WTC11 (cell line): Measurements from ENCODE around the gene RBSN. TPM values are rescaled to one million over a fixed set of nuclear protein-coding genes. Genes with fewer than 3 reads are reported as not detected.

Experiments
- ATAC-seq: fragments of 200-7000 bp; cut with Tn5 transposase; 2 replicates; pipeline ENCODE4 v1.10.0; 2021; ENCODE audit warnings: mild to moderate bottlenecking, moderate library complexity
- CTCF ChIA-PET: fragments of 300-600 bp; sonication (Branson Sonifier 250); formaldehyde crosslinking; loops from one replicate; lab custom pipeline; 2021; ENCODE audit warnings: antibody characterized with exemption; lab: Charles Lee
- POLR2A ChIA-PET: fragments of 350-600 bp; sonication (Branson Sonifier 250); formaldehyde crosslinking; loops from one replicate; lab custom pipeline; 2021; ENCODE audit warnings: antibody characterized with exemption; lab: Charles Lee
- DNase-seq: peaks from one replicate; pipeline ENCODE4 v3.0.0; 2021; ENCODE audit warnings: low spot score
- H3K27ac Mint-ChIP-seq: 2 replicates; pipeline ENCODE4 v1.8.0; 2021; ENCODE audit warnings: mixed read lengths
- H3K27me3 Mint-ChIP-seq: 2 replicates; pipeline ENCODE4 v1.8.0; 2021; ENCODE audit warnings: low read depth, mild to moderate bottlenecking, moderate library complexity, mixed read lengths
- H3K36me3 Mint-ChIP-seq: 2 replicates; pipeline ENCODE4 v1.8.0; 2021; ENCODE audit warnings: mixed read lengths
- H3K4me1 Mint-ChIP-seq: 2 replicates; pipeline ENCODE4 v1.8.0; 2022; ENCODE audit warnings: mixed read lengths
- H3K4me3 Mint-ChIP-seq: 2 replicates; pipeline ENCODE4 v1.8.0; 2021; ENCODE audit warnings: mild to moderate bottlenecking, moderate library complexity, mixed read lengths
- H3K9me3 Mint-ChIP-seq: 2 replicates; pipeline ENCODE4 v1.8.0; 2021; ENCODE audit warnings: mixed read lengths
- CBFB ChIP-seq: sonication (generic); formaldehyde crosslinking; IDR thresholded peaks from 2 replicates; pipeline ENCODE4 v1.8.1; 2022; ENCODE audit warnings: mild to moderate bottlenecking, low read depth, missing genetic modification reagents
- CREM ChIP-seq: sonication (generic); formaldehyde crosslinking; IDR thresholded peaks from 2 replicates; pipeline ENCODE4 v1.8.1; 2022; ENCODE audit warnings: mild to moderate bottlenecking, missing genetic modification reagents, moderate library complexity
- E2F1 ChIP-seq: sonication (generic); formaldehyde crosslinking; IDR thresholded peaks from 2 replicates; pipeline ENCODE4 v1.8.0; 2022; ENCODE audit warnings: mild to moderate bottlenecking, missing genetic modification reagents
- ESRRA ChIP-seq: sonication (generic); formaldehyde crosslinking; IDR thresholded peaks from 2 replicates; pipeline ENCODE4 v1.8.1; 2022; ENCODE audit warnings: mild to moderate bottlenecking, missing genetic modification reagents, borderline replicate concordance
- FOXK1 ChIP-seq: sonication (generic); formaldehyde crosslinking; IDR thresholded peaks from 2 replicates; pipeline ENCODE4 v1.8.0; 2022; ENCODE audit warnings: mild to moderate bottlenecking, moderate library complexity, missing genetic modification reagents
- JUN ChIP-seq: sonication (generic); formaldehyde crosslinking; IDR thresholded peaks from 2 replicates; pipeline ENCODE4 v1.8.0; 2023; ENCODE audit warnings: mild to moderate bottlenecking, missing genetic modification reagents
- NR2C2 ChIP-seq: sonication (generic); formaldehyde crosslinking; IDR thresholded peaks from 2 replicates; pipeline ENCODE4 v1.8.0; 2022; ENCODE audit warnings: mild to moderate bottlenecking, missing genetic modification reagents
- USF1 ChIP-seq: sonication (generic); formaldehyde crosslinking; IDR thresholded peaks from 2 replicates; pipeline ENCODE4 v1.8.0; 2022; ENCODE audit warnings: mild to moderate bottlenecking, missing genetic modification reagents
- ZNF232 ChIP-seq: sonication (generic); formaldehyde crosslinking; IDR thresholded peaks from 2 replicates; pipeline ENCODE4 v1.8.0; 2022; ENCODE audit warnings: mild to moderate bottlenecking, missing genetic modification reagents
- ZNF281 ChIP-seq: sonication (generic); formaldehyde crosslinking; IDR thresholded peaks from 2 replicates; pipeline ENCODE4 v1.8.0; 2023; ENCODE audit warnings: mild to moderate bottlenecking, missing genetic modification reagents
- ZNF416 ChIP-seq: fragments of 250-450 bp; sonication (Bioruptor Pico); IDR thresholded peaks from 2 replicates; pipeline ENCODE4 v1.9.0; 2021; ENCODE audit warnings: mild to moderate bottlenecking, inconsistent platforms
- total RNA-seq: library from RNA; stranded (reverse); gene quantifications from 3 replicates; pipeline ENCODE4 v1.2.3, GENCODE V29; 2021
- TF ChIP-seq, protein P1 (sequence below): fragments of 250-450 bp; sonication (Bioruptor Pico); IDR thresholded peaks from 2 replicates; pipeline ENCODE4 v1.9.0; 2021; ENCODE audit warnings: mild to moderate bottlenecking, borderline replicate concordance
- TF ChIP-seq, protein P2 (sequence below): sonication (generic); formaldehyde crosslinking; IDR thresholded peaks from 2 replicates; pipeline ENCODE4 v1.8.1; 2023; ENCODE audit warnings: mild to moderate bottlenecking, missing genetic modification reagents

The RBSN gene
- total RNA-seq, 1 experiment from 2014 or later = 24.2 TPM

GRCh38 chr3:15114466-15115358 is 15.8 kb upstream of the RBSN start (continued):
- no peak for TF ChIP-seq ZNF281 (CRISPR knock-in tag)
- no peak for TF ChIP-seq USF1 (CRISPR knock-in tag)
- TF ChIP-seq ZNF416 (CRISPR knock-in tag) = no peak
- TF ChIP-seq, protein P1, sequence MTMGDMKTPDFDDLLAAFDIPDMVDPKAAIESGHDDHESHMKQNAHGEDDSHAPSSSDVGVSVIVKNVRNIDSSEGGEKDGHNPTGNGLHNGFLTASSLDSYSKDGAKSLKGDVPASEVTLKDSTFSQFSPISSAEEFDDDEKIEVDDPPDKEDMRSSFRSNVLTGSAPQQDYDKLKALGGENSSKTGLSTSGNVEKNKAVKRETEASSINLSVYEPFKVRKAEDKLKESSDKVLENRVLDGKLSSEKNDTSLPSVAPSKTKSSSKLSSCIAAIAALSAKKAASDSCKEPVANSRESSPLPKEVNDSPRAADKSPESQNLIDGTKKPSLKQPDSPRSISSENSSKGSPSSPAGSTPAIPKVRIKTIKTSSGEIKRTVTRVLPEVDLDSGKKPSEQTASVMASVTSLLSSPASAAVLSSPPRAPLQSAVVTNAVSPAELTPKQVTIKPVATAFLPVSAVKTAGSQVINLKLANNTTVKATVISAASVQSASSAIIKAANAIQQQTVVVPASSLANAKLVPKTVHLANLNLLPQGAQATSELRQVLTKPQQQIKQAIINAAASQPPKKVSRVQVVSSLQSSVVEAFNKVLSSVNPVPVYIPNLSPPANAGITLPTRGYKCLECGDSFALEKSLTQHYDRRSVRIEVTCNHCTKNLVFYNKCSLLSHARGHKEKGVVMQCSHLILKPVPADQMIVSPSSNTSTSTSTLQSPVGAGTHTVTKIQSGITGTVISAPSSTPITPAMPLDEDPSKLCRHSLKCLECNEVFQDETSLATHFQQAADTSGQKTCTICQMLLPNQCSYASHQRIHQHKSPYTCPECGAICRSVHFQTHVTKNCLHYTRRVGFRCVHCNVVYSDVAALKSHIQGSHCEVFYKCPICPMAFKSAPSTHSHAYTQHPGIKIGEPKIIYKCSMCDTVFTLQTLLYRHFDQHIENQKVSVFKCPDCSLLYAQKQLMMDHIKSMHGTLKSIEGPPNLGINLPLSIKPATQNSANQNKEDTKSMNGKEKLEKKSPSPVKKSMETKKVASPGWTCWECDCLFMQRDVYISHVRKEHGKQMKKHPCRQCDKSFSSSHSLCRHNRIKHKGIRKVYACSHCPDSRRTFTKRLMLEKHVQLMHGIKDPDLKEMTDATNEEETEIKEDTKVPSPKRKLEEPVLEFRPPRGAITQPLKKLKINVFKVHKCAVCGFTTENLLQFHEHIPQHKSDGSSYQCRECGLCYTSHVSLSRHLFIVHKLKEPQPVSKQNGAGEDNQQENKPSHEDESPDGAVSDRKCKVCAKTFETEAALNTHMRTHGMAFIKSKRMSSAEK (CRISPR knock-in tag) = no peak
- TF ChIP-seq, protein P2, sequence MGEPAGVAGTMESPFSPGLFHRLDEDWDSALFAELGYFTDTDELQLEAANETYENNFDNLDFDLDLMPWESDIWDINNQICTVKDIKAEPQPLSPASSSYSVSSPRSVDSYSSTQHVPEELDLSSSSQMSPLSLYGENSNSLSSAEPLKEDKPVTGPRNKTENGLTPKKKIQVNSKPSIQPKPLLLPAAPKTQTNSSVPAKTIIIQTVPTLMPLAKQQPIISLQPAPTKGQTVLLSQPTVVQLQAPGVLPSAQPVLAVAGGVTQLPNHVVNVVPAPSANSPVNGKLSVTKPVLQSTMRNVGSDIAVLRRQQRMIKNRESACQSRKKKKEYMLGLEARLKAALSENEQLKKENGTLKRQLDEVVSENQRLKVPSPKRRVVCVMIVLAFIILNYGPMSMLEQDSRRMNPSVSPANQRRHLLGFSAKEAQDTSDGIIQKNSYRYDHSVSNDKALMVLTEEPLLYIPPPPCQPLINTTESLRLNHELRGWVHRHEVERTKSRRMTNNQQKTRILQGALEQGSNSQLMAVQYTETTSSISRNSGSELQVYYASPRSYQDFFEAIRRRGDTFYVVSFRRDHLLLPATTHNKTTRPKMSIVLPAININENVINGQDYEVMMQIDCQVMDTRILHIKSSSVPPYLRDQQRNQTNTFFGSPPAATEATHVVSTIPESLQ (CRISPR knock-in tag) = no peak
- TF ChIP-seq ESRRA (CRISPR knock-in tag) = no peak
- TF ChIP-seq FOXK1 (CRISPR knock-in tag) = no peak
- no peak for TF ChIP-seq E2F1 (CRISPR knock-in tag)
- TF ChIP-seq JUN (CRISPR knock-in tag) = no peak

- DNase-seq (no peak), ATAC-seq (no peak)
- no peak overlapping the region for H3K4me3 Mint-ChIP-seq
- ChIA-PET POLR2A (no interaction called here), CTCF (interaction anchor here (0.9 to 3.1 kb wide), 2 partner anchors 92 to 154 kb away, joined by 3 to 11 read pairs; partner anchors contain the start of gene CAPN7)
- 0 out of 2 replicates have a peak, but pooled peaks cover 2% of the 10 kb centered on the region for H3K36me3 Mint-ChIP-seq
- H3K4me1 Mint-ChIP-seq = peaks cover 27% of the 10 kb centered on the region
- TF ChIP-seq ZNF232 (CRISPR knock-in tag) (no peak), CBFB (CRISPR knock-in tag) (no peak), CREM (CRISPR knock-in tag) (no peak), NR2C2 (CRISPR knock-in tag) (no peak)
- no peak overlapping the region for H3K27ac Mint-ChIP-seq
- H3K27me3 Mint-ChIP-seq = peaks cover 21% of the 10 kb centered on the region
- peaks cover 4% of the 10 kb centered on the region; the same call in 1 of the 2 replicates for H3K9me3 Mint-ChIP-seq
These were observed 14.9 kb upstream of the RBSN start for GRCh38 chr3:15113884-15114283.
